MM.1S (cell line): ENCODE measurements around the gene PSRC1.
A peak's percentile ranks its signal among the peaks of the same experiment; 100 is the strongest.

ENCODE experiments used
- DNase-seq: peaks from one replicate; pipeline ENCODE4 v3.0.0-alpha.2; 2015
- H2AFZ ChIP-seq: fragments of 300-600 bp; sonication (generic); 2 replicates; pipeline ENCODE4 v1.6.0; 2016; ENCODE audit warnings: antibody characterized with exemption, low read length
- H3F3A ChIP-seq: fragments of 300-600 bp; sonication (generic); 2 replicates; pipeline ENCODE4 v1.6.1; 2016; ENCODE audit warnings: mild to moderate bottlenecking, antibody characterized with exemption, low read length, moderate library complexity, mixed read lengths; ENCODE audit not compliant: insufficient read depth
- H3K27ac ChIP-seq: fragments of 300-600 bp; sonication (generic); 2 replicates; pipeline ENCODE4 v1.5.1; 2016; ENCODE audit warnings: mild to moderate bottlenecking, low read length
- H3K27me3 ChIP-seq: fragments of 300-600 bp; sonication (generic); replicated peaks from 2 replicates; pipeline ENCODE4 v1.6.0; 2016; ENCODE audit warnings: low read length; ENCODE audit not compliant: insufficient read depth
- H3K36me3 ChIP-seq: fragments of 300-600 bp; sonication (generic); replicated peaks from 2 replicates; pipeline ENCODE4 v1.6.1; 2016; ENCODE audit warnings: mild to moderate bottlenecking, low read length, mixed read lengths; ENCODE audit not compliant: insufficient read depth
- H3K4me1 ChIP-seq: fragments of 300-600 bp; sonication (generic); 2 replicates; pipeline ENCODE4 v1.6.1; 2016; ENCODE audit warnings: low read length, mixed read lengths
- H3K4me2 ChIP-seq: fragments of 300-600 bp; sonication (generic); 2 replicates; pipeline ENCODE4 v1.6.0; 2016; ENCODE audit warnings: low read depth, low read length
- H3K4me3 ChIP-seq: fragments of 300-600 bp; sonication (generic); 2 replicates; pipeline ENCODE4 v1.5.1; 2016; ENCODE audit warnings: low read length, mixed read lengths
- H3K79me2 ChIP-seq: fragments of 300-600 bp; sonication (generic); 2 replicates; pipeline ENCODE4 v1.6.1; 2016; ENCODE audit warnings: mixed run types, low read length, mixed read lengths
- H3K9ac ChIP-seq: fragments of 300-600 bp; sonication (generic); 2 replicates; pipeline ENCODE4 v1.6.1; 2016; ENCODE audit warnings: low read length, mixed read lengths
- H3K9me2 ChIP-seq: fragments of 300-600 bp; sonication (generic); replicated peaks from 2 replicates; pipeline ENCODE4 v1.6.1; 2016; ENCODE audit warnings: mild to moderate bottlenecking, low read length, mixed read lengths; ENCODE audit not compliant: insufficient read depth
- H3K9me3 ChIP-seq: fragments of 300-600 bp; sonication (generic); replicated peaks from 2 replicates; pipeline ENCODE4 v1.6.1; 2016; ENCODE audit warnings: mild to moderate bottlenecking, low read length, mixed read lengths; ENCODE audit not compliant: insufficient read depth
- H4K20me1 ChIP-seq: fragments of 300-600 bp; sonication (generic); 2 replicates; pipeline ENCODE4 v1.6.1; 2016; ENCODE audit warnings: mild to moderate bottlenecking, low read length, moderate library complexity, mixed read lengths; ENCODE audit not compliant: insufficient read depth
- EZH2 ChIP-seq: fragments of 300-600 bp; sonication (generic); optimal IDR thresholded peaks from 2 replicates; pipeline ENCODE3; 2017; ENCODE audit warnings: low read depth, mild to moderate bottlenecking, antibody characterized with exemption, low read length, mixed read lengths
- EZH2phosphoT487 ChIP-seq: fragments of 300-600 bp; sonication (generic); IDR thresholded peaks from 2 replicates; pipeline ENCODE4 v1.6.1; 2018; ENCODE audit warnings: antibody characterized with exemption, low read length
- TF ChIP-seq, protein P1 (sequence below): fragments of 300-600 bp; sonication (generic); IDR thresholded peaks from 2 replicates; pipeline ENCODE4 v1.5.1; 2016; ENCODE audit warnings: antibody characterized with exemption, low read length, mixed read lengths

PSRC1 gene

DNA sequence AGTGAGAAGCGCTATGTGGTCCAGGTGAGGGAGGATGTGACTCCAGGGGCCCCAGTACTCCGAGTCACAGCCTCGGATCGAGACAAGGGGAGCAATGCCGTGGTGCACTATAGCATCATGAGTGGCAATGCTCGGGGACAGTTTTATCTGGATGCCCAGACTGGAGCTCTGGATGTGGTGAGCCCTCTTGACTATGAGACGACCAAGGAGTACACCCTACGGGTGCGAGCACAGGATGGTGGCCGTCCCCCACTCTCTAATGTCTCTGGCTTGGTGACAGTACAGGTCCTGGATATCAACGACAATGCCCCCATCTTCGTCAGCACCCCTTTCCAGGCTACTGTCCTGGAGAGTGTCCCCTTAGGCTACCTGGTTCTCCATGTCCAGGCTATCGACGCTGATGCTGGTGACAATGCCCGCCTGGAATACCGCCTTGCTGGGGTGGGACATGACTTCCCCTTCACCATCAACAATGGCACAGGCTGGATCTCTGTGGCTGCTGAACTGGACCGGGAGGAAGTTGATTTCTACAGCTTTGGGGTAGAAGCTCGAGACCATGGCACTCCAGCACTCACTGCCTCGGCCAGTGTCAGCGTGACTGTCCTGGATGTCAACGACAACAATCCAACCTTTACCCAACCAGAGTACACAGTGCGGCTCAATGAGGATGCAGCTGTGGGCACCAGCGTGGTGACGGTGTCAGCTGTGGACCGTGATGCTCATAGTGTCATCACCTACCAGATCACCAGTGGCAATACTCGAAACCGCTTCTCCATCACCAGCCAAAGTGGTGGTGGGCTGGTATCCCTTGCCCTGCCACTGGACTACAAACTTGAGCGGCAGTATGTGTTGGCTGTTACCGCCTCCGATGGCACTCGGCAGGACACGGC, 31.4 kb downstream of the PSRC1 start:
- no peak overlapping the region for H3K9ac ChIP-seq
- H3K9me3 ChIP-seq: no peaks in the 10 kb centered on the region
- H4K20me1 ChIP-seq: no peaks in the 10 kb centered on the region
- H3K9me2 ChIP-seq: no peaks in the 10 kb centered on the region
- no peak for DNase-seq
- H3K79me2 ChIP-seq: no peaks in the 10 kb centered on the region
- no peaks in the 10 kb centered on the region for H3K36me3 ChIP-seq
- H3K4me1 ChIP-seq: no peaks in the 10 kb centered on the region
- TF ChIP-seq EZH2 (no peak), EZH2phosphoT487 (no peak)
- TF ChIP-seq, protein P1, sequence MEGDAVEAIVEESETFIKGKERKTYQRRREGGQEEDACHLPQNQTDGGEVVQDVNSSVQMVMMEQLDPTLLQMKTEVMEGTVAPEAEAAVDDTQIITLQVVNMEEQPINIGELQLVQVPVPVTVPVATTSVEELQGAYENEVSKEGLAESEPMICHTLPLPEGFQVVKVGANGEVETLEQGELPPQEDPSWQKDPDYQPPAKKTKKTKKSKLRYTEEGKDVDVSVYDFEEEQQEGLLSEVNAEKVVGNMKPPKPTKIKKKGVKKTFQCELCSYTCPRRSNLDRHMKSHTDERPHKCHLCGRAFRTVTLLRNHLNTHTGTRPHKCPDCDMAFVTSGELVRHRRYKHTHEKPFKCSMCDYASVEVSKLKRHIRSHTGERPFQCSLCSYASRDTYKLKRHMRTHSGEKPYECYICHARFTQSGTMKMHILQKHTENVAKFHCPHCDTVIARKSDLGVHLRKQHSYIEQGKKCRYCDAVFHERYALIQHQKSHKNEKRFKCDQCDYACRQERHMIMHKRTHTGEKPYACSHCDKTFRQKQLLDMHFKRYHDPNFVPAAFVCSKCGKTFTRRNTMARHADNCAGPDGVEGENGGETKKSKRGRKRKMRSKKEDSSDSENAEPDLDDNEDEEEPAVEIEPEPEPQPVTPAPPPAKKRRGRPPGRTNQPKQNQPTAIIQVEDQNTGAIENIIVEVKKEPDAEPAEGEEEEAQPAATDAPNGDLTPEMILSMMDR: no peak
- H3K4me2 ChIP-seq: no peak overlapping the region
- no peak overlapping the region for H3K4me3 ChIP-seq
- no peaks in the 10 kb centered on the region for H3F3A ChIP-seq
- H3K27me3 ChIP-seq: no peaks in the 10 kb centered on the region
- no peak overlapping the region for H2AFZ ChIP-seq
- H3K27ac ChIP-seq: no peak overlapping the region

- no peak for DNase-seq
- H3K9me3 ChIP-seq: no peaks in the 10 kb centered on the region
- no peaks in the 10 kb centered on the region for H3F3A ChIP-seq
- no peaks in the 10 kb centered on the region for H3K27me3 ChIP-seq
- TF ChIP-seq, protein P1: no peak
- TF ChIP-seq EZH2 (no peak), EZH2phosphoT487 (no peak)
- no peaks in the 10 kb centered on the region for H3K36me3 ChIP-seq
- no peaks in the 10 kb centered on the region for H3K79me2 ChIP-seq
- no peaks in the 10 kb centered on the region for H3K9me2 ChIP-seq
- H3K27ac ChIP-seq: no peak overlapping the region
- no peak overlapping the region for H3K4me3 ChIP-seq
- no peaks in the 10 kb centered on the region for H4K20me1 ChIP-seq
- no peak overlapping the region for H3K9ac ChIP-seq
- no peaks in the 10 kb centered on the region for H3K4me1 ChIP-seq
- H3K4me2 ChIP-seq: 0 out of 2 replicates have a peak overlapping the region, but pooled peaks have one; percentile 39
- H2AFZ ChIP-seq: no peak overlapping the region
These were observed 32.3 kb downstream of the PSRC1 start for GRCh38 chr1:109250454-109251276.

GRCh38 chr1:109249654-109250401, 33.1 kb downstream of the PSRC1 start:
- H3K9me2 ChIP-seq: no peaks in the 10 kb centered on the region
- H3K4me3 ChIP-seq: no peak overlapping the region
- H3F3A ChIP-seq: no peaks in the 10 kb centered on the region
- no peaks in the 10 kb centered on the region for H3K27me3 ChIP-seq
- H3K4me1 ChIP-seq: no peaks in the 10 kb centered on the region
- no peaks in the 10 kb centered on the region for H3K36me3 ChIP-seq
- no peaks in the 10 kb centered on the region for H3K9me3 ChIP-seq
- no peak overlapping the region for H3K27ac ChIP-seq
- no peak for TF ChIP-seq EZH2
- TF ChIP-seq, protein P1: no peak
- TF ChIP-seq EZH2phosphoT487: no peak
- no peak overlapping the region for H2AFZ ChIP-seq
- H3K79me2 ChIP-seq: no peaks in the 10 kb centered on the region
- DNase-seq: no peak
- H3K4me2 ChIP-seq: peak overlapping the region; percentile 39; the same call in 1 of the 2 replicates
- no peaks in the 10 kb centered on the region for H4K20me1 ChIP-seq
- no peak overlapping the region for H3K9ac ChIP-seq
